ENCODE results near the gene ELAPOR1.

Gene ELAPOR1, protein sequence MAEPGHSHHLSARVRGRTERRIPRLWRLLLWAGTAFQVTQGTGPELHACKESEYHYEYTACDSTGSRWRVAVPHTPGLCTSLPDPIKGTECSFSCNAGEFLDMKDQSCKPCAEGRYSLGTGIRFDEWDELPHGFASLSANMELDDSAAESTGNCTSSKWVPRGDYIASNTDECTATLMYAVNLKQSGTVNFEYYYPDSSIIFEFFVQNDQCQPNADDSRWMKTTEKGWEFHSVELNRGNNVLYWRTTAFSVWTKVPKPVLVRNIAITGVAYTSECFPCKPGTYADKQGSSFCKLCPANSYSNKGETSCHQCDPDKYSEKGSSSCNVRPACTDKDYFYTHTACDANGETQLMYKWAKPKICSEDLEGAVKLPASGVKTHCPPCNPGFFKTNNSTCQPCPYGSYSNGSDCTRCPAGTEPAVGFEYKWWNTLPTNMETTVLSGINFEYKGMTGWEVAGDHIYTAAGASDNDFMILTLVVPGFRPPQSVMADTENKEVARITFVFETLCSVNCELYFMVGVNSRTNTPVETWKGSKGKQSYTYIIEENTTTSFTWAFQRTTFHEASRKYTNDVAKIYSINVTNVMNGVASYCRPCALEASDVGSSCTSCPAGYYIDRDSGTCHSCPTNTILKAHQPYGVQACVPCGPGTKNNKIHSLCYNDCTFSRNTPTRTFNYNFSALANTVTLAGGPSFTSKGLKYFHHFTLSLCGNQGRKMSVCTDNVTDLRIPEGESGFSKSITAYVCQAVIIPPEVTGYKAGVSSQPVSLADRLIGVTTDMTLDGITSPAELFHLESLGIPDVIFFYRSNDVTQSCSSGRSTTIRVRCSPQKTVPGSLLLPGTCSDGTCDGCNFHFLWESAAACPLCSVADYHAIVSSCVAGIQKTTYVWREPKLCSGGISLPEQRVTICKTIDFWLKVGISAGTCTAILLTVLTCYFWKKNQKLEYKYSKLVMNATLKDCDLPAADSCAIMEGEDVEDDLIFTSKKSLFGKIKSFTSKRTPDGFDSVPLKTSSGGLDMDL

DNA sequence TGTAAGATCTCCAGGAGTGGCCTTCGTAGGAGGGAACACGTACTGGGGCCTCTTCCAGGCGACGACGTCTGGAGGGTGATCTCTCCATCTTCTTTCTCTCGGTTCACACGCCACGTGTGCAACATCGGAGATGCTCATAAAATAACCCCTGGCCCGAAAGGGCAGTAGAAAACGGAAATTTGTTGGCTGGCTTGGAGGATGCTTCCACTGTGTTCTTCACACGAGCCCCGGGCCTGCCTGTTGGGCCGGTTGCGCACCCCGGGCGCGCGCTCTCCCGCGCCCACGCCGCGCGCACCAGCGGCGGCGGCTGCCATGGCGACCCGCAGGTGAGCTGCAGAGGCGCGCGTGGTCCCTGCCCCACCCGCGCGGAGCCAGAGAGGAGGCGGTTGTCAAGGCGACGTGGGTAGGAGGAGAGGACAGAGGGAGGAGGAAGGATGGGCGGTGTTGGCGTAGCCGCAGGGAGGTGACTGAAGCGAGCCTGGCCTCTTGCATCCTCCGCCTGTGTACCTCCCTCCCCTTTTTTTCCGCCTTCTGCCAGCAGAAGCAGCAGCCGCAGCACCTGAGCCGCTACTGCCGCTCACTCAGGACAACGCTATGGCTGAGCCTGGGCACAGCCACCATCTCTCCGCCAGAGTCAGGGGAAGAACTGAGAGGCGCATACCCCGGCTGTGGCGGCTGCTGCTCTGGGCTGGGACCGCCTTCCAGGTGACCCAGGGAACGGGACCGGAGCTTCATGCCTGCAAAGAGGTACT is at the start of gene ELAPOR1:
TSS of gene ELAPOR1 (plus strand) at position 526 of the 752 bp plus-strand sequence. CDS start at position 595, 69 bp downstream.
- peak; percentile 46 for DNase-seq (ENCODE audit: low spot score)

- DNase-seq (ENCODE audit: low spot score): no peak
These were observed 48.8 kb upstream of the ELAPOR1 start for GRCh38 chr1:109065137-109065536.

- no peak for DNase-seq (ENCODE audit: low spot score)
These were observed 46.0 kb upstream of the ELAPOR1 start for GRCh38 chr1:109067883-109068282.

DNA sequence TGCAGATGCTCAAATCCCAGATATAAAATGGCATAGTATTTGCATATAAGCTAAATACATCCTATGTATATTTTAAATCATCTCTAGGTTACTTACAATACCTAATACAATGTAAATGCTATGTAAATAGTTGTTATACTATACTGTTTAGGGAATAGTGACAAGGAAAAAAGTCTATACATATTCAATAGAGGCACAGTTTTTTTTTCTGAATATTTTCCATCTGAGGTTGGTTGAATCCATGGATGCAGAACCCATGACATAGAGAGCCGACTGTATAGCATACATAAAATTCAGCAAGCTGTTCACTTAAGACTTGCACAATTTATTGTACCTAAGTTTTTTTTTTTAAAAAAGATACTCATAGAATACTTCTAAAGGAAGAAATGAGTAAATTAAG is 44.6 kb upstream of the ELAPOR1 start:
- DNase-seq (ENCODE audit: low spot score): no peak

DNA sequence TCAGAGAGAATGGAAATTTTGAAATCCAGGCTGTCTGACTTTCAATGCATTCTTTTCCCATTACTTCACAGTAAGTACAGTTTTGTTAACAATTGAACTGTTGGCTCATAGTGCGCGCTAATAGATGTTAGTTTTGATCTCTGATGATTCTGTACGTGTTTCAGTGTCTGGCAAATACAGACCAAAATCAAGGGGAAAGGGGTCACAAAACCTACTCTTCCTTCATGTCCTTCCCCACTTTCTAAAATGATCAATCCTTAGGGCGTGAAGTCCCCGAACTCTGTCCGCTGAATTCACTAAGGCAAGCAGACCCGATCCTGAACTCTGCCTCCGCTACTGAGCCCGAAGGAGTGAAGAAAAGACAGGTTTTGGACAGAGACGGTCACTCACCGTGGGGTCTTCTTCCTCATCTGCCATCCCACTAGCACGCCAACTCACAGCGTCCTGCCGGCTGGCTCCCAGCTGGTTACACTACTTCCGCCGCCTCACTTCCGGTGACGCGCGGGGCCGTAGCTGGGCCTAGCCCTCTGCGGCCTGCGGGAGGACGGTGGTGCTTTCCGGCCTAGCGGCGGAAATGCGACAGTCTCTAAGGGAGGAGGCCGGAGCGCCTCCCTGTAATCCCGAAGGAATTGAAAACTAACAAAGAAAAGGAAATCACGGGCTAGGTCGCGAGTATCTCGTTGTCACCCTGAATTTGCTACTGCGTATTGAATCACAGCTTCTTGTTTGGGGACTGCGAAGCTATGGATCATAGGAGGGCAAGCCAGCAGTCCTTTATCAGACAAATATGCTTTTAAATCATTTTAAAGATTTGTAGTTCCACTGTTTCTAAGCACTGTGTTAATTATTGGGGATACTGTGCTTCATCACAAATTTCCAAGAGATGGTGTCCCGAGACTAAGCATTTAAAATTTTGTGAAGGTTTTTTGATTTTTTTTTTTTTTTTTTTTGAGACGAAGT is 38.1 kb upstream of the ELAPOR1 start, which contains the start of gene TAF13:
TSS of gene TAF13 (minus strand) at position 473 of the 960 bp plus-strand sequence. CDS start at position 417, 56 bp downstream.
- DNase-seq (ENCODE audit: low spot score): peak; percentile 94

GRCh38 chr1:109078317-109078716 is 35.6 kb upstream of the ELAPOR1 start:
- no peak for DNase-seq (ENCODE audit: low spot score)

DNA sequence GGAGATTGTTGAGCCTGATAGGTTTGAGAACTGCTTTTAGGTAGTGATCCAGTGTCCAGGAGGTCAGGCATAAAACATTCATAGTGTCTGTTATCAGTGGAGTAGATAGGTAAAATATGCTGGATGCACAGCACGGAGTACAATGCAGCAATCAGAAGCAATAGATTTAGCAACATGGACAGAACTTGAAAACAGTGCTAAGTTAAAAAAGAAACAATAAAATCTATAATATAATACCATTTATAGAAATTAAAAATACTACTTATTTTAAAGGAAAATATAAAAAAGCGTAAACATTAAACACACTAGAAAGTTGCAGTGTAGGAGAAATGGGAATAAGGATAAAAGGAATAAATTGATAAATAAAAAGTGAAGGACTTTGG is 34.7 kb upstream of the ELAPOR1 start:
- DNase-seq (ENCODE audit: low spot score): no peak

- DNase-seq (ENCODE audit: low spot score): no peak
These were observed 33.4 kb upstream of the ELAPOR1 start for GRCh38 chr1:109080441-109081082.

DNA sequence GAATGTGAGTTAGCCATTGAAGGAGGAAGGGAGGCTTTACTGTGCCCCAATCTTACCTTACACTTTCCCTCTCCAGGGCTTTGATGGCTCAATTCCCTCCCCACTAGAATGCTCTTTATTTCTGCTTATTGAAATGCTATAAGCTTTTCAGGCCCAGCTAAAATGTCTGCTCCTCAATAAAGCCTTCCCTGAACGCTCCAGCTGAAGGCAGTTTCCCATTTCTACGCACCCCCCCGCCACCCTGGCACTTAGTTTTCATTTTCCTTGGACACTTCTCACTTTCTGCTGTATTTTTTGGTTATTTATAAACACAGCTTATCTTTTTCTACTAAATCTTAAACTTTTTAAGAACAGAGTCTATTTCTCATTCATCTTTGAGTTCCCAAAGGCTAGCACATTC is 30.4 kb upstream of the ELAPOR1 start:
- DNase-seq (ENCODE audit: low spot score): no peak

- DNase-seq (ENCODE audit: low spot score): peak; percentile 97
These were observed 30.0 kb upstream of the ELAPOR1 start for GRCh38 chr1:109083923-109084322.

DNA sequence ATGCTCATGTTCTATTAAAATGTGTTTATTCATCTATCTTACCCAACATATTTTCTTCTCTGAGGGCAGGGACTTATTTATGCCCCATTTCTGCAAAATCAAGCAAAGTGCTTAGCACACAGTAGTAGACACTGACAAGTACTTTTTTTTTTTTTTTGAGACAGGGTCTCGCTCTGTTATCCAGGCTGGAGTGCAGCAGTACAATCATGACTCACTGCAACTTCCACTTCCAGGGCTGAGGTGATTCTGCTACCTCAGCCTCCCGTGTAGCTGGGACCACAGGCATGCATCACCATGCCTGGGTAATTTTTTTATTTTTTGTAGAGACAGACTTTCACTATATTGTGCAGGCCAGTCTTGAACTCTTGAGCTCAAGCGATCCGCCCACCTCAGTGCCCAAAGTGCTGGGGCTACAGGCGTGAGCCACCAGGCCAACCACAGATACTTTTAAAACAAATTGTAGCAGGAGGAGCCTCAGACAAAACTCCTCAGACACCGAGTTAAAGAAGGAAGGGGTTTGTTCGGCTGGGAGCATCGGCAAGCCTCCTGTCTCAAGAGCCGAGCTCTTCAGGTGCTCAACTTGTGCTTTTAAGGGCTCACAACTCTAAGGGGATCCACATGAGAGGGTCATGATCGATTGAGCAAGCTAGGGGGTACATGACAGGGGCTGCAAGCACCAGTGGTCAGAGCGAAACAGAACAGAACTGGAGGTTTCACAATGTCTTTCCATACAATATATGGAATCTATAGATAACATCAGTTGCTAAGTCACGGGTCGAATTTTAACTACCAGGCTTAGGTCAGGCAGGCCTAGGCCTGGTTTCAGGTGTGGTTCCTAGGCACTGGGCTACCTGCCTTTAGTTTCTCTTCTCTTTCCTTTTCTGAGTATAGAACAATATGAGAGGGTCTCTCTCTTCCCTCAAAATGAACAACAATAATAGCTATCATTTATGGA is 29.1 kb upstream of the ELAPOR1 start:
- no peak for DNase-seq (ENCODE audit: low spot score)

DNA sequence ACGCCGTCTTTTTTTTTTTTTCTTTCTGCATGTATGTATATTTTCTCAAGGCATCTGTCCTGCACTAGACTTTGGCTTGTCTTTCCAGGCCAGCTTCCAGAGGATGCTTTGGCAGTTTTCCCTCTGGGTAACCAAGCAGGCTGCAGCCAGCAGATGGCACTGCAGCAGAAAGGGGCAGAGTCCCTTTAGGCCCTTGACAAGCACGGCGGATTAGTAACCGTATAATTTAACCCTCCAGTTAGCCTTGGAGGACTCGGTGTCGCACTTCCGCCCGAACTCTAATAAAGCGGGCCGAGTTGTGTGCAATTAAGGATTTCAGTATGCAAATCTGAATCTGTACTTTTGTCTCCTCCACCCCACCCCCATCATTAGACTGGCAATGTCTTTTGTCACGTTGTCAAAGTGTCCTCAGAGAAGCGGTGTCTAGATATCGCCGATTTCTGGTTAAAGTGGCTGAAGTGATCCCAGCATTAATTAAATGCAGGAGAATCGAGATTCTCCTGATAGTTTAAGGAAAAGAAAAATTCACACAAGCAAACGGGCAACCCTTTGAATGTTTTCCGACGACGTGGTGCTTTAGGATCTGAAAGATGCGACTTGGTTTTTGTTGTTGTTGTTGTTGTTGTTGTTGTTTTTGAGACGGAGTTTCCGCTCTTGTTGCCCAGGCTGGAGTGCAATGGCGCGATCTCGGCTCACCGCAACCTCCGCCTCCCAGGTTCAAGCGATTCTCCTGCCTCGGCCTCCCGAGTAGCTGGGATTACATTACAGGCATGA is 24.5 kb upstream of the ELAPOR1 start:
- peak; percentile 97 for DNase-seq (ENCODE audit: low spot score)

GRCh38 chr1:109090196-109091077 is 23.5 kb upstream of the ELAPOR1 start, which contains the start of gene TMEM167B:
TMEM167B (plus strand) TSS chr1:109090764; CDS start chr1:109090873, 109 bp downstream.
- DNase-seq (ENCODE audit: low spot score): peak; percentile 94

DNA sequence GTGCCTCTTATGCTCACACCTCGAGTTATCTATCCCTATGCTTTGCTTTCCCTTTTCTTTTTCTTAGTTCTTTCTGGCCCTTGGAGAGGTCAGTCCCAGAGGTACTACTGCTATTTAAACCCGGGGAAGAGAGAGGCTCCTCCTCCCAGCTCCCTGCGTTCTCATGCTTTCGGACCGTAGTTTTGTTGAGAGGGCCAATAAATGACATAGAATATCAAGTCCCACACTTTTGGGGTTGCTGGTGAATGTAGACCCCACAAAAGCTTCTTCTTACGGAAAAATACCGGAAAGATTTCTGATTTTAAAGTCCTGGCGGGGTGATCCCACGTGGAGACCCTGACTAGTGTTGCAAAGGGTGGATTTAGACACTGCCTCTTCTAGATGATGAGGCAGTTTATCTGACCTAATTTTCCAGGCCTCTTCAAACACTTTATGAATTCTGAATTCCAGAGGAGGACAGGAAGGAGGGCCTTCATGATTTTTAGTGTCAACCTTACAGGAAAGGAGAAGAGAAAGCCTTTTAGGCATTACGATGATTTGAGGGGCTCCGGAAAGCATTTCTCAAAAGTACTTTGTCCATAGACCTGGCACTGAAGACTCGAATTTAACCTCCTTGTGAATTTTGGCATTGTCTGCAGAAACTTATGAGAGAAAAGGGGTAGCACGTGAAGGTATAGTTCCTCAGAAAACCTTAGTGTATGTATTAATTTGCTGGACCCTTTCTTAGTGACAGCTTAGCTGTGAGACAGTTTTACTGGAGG is 22.7 kb upstream of the ELAPOR1 start:
- DNase-seq (ENCODE audit: low spot score): no peak

GRCh38 chr1:109091839-109092193 is 22.1 kb upstream of the ELAPOR1 start:
- DNase-seq (ENCODE audit: low spot score): no peak

GRCh38 chr1:109094377-109094803 is 19.5 kb upstream of the ELAPOR1 start:
- no peak for DNase-seq (ENCODE audit: low spot score)
